Measurements from ENCODE around the gene UNC80.

Gene UNC80

DNA sequence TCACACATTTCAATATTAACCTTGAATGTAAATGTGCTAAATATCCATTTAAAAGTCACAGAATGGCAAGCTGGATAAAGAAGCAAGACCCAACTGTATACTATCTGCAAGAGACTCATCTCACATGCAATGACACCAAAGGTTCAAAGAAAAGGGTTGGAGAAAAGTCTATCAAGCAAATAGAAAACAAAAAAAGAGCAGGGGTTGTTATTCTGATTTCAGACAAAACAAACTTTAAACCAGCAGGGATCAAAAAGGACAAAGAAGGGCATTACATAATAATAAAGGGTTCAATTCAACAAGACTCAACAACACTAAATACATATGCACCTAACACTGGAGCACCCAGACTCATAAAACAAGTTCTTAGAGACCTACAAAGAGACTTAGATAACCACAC, 14.5 kb upstream of the UNC80 start:
- DNase-seq (ENCODE audit: low spot score): no peak
- TF ChIP-seq, protein P1, sequence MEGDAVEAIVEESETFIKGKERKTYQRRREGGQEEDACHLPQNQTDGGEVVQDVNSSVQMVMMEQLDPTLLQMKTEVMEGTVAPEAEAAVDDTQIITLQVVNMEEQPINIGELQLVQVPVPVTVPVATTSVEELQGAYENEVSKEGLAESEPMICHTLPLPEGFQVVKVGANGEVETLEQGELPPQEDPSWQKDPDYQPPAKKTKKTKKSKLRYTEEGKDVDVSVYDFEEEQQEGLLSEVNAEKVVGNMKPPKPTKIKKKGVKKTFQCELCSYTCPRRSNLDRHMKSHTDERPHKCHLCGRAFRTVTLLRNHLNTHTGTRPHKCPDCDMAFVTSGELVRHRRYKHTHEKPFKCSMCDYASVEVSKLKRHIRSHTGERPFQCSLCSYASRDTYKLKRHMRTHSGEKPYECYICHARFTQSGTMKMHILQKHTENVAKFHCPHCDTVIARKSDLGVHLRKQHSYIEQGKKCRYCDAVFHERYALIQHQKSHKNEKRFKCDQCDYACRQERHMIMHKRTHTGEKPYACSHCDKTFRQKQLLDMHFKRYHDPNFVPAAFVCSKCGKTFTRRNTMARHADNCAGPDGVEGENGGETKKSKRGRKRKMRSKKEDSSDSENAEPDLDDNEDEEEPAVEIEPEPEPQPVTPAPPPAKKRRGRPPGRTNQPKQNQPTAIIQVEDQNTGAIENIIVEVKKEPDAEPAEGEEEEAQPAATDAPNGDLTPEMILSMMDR (IDR thresholded peaks at IDR 0.05; ENCODE audit: extremely low read depth, missing control alignments): no peak

DNA sequence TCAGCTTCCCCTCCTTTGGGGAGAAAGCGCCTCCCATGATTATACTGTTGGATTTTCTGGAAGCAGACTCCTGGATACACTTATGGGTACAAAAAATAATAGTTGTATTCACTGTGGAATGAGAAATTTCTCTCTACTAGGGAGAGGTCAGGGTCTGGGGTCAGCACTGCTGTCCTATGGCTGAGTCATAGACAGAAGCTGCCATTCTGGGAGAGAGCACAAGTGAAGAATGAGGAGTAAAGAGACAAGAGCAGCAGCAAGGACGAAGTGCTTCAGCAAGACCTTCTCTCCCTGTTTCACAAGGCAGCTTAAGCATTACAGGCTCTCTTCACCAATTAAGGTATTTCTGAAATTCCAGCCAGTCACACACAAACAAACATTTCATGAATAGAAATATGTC, 10.1 kb upstream of the UNC80 start:
- no peak for DNase-seq (ENCODE audit: low spot score)
- TF ChIP-seq, protein P1 (IDR thresholded peaks at IDR 0.05; ENCODE audit: extremely low read depth, missing control alignments): no peak

DNA sequence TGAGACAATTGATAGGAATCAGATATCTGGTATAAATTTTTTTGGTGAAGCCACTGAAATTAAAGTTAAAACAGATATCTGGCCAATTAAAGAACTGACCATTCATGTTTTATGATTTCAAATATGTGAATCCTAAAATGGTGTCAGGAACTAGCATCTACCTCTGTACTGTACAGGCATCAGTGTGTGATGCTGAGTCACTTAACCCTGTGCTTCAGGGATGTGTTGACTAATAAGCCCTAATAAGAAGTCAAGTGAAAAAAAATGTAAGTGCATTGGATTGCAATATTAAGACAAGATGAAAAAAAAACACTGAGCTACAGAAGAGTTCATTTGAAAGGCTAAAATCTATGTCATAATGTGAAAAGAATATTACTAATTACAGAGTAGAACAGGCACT, 9.1 kb upstream of the UNC80 start:
- DNase-seq (ENCODE audit: low spot score): no peak
- TF ChIP-seq, protein P1 (IDR thresholded peaks at IDR 0.05; ENCODE audit: extremely low read depth, missing control alignments): no peak

DNA sequence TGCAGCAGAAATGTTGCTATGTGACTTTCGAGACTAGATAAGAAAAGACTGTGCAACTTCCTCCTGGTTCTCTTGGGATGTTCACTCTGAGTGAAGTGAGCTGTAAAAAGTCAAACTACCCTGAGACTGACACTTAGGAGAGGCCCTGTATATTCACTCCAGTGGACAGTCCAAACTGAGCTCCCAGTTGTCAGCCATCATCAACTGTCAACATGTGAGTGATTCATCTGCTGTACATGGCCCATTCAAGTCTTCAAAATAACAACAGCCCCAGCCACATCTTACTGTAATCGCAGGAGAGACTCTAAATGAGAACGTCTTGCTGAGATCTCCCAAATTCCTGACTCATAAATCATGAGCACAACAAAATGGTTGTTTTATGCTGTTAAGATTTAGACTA, 8.5 kb upstream of the UNC80 start:
- DNase-seq (ENCODE audit: low spot score): no peak
- TF ChIP-seq, protein P1 (IDR thresholded peaks at IDR 0.05; ENCODE audit: extremely low read depth, missing control alignments): no peak

DNA sequence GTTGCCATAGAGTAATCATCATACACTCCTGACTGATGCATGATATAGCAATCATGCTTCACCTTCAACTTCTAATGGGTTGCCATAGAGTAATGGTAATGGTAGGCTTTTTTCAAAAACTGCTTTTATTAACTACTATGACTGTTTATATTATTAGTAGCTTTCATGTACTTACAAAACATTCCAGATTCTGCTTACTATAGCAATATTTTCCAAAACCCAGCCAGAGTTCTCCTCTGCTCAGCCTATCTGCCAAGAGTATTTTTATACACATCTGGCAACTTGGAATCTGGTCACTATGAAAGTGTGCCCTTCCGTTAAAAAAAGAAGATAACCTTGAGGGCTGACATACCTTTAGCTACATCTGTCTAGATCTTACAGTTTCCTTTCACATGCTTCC, 5.0 kb upstream of the UNC80 start:
- no peak for DNase-seq (ENCODE audit: low spot score)
- TF ChIP-seq, protein P1 (IDR thresholded peaks at IDR 0.05; ENCODE audit: extremely low read depth, missing control alignments): no peak

DNA sequence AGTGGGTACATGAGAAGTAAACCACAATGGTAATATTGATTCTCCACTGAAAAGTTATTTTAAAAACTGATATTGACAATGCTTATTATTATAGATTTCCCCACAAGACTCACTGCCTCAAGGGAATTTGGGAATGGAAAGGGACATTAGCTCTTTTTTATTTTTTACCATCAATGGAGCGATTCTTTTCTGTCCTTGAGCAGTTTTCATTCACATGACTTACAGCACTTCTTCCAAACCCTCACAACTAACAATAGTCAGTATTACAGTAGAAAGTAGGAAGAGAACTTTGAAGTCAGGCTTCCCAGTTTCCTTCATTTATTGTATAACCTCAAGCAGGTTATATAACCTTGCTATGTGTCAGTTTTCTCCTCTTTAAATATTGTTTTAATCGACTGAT, 4.3 kb upstream of the UNC80 start:
- TF ChIP-seq, protein P1 (IDR thresholded peaks at IDR 0.05; ENCODE audit: extremely low read depth, missing control alignments): no peak

DNA sequence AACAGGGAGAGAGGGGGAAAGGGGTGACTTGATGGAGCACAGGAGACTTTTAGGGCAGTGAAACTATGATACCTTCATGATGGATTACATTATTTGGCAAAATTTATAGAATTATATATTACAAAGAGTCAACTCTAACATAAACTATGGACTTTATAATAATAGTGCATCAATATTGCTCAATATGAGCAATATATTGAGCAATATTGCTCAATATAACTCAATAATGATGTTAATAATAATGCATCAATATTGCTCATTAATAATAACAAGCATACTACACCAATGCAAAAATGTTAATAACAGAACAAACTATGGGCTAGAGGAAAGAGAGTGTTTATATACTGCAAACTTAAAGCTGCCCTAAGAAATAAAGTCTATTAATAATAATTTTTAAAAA, 3.1 kb upstream of the UNC80 start:
- TF ChIP-seq, protein P1 (IDR thresholded peaks at IDR 0.05; ENCODE audit: extremely low read depth, missing control alignments): no peak

More for the DNA sequence above, 4.3 kb upstream of the UNC80 start:
- DNase-seq (ENCODE audit: low spot score): no peak

More for the DNA sequence above, 3.1 kb upstream of the UNC80 start:
- DNase-seq (ENCODE audit: low spot score): no peak
